Measurements from ENCODE around the gene DDX39A.
A peak's percentile ranks its signal among the peaks of the same experiment; 100 is the strongest.
"Not testable (repeated sequence)": the region's sequence is repeated elsewhere in the genome, so short reads cannot be mapped to it uniquely, and the experiment has no call there.

Gene DDX39A

GRCh38 chr19:14407605-14408484 lies 11.3 kb downstream of the DDX39A start:
- ChIA-PET CTCF (interaction anchor here (1.2 kb wide), 1 partner anchor 207 kb away, joined by 3 read pairs; no protein-coding TSS in a partner anchor), POLR2A (interaction anchor here (1.7 kb wide), 1 partner anchor 27 kb away, joined by 7 read pairs; the partner anchor contains the start of gene ADGRE5)
- TF ChIP-seq NFRKB (IDR thresholded peaks at IDR 0.05), result no peak
- 0 out of 2 replicates have a peak, but pooled peaks have one; percentile 10 for TF ChIP-seq ELF4 (IDR thresholded peaks at IDR 0.05)
- DNase-seq (ENCODE audit: extremely low spot score), result no peak

- TF ChIP-seq ZNF384 (IDR thresholded peaks at IDR 0.05) (no peak), FOXK2 (IDR thresholded peaks at IDR 0.05) (no peak), NFRKB (IDR thresholded peaks at IDR 0.05) (no peak), ELF4 (IDR thresholded peaks at IDR 0.05) (no peak), HDGF (IDR thresholded peaks at IDR 0.05; ENCODE audit: borderline replicate concordance) (no peak), CTBP1 (IDR thresholded peaks at IDR 0.05; ENCODE audit: borderline replicate concordance) (no peak), ARNT (IDR thresholded peaks at IDR 0.05) (no peak), FOXM1 (IDR thresholded peaks at IDR 0.05; ENCODE audit: borderline replicate concordance) (no peak), SP1 (IDR thresholded peaks at IDR 0.05) (no peak)
- CTCF ChIA-PET, result interaction anchor here (0.9 to 1.6 kb wide), 8 partner anchors 26 to 206 kb away, joined by 3 to 13 read pairs (median 4); partner anchors contain the start of gene PTGER1
- POLR2A ChIA-PET, result interaction anchor here (1.0 to 2.0 kb wide), 7 partner anchors 8 to 270 kb away, joined by 3 to 9 read pairs (median 6); partner anchors contain the start of genes ADGRE5, ASF1B and DDX39A
- DNase-seq (ENCODE audit: extremely low spot score), result no peak
Observed at GRCh38 chr19:14406645-14407401, 12.3 kb downstream of the DDX39A start.

- ChIA-PET POLR2A (interaction anchor here (0.6 to 2.0 kb wide), 8 partner anchors 9 to 270 kb away, joined by 3 to 9 read pairs (median 6); partner anchors contain the start of genes ADGRE5, ASF1B and DDX39A), CTCF (interaction anchor here (0.5 to 1.6 kb wide), 11 partner anchors 25 to 270 kb away, joined by 3 to 13 read pairs (median 4); partner anchors contain the start of genes ASF1B and PTGER1)
- TF ChIP-seq HDGF (IDR thresholded peaks at IDR 0.05; ENCODE audit: borderline replicate concordance), result peak; percentile 84; the same call in 1 of the 2 replicates
- TF ChIP-seq ELF4 (IDR thresholded peaks at IDR 0.05), result no peak
- TF ChIP-seq CTBP1 (IDR thresholded peaks at IDR 0.05; ENCODE audit: borderline replicate concordance), result no peak
- no peak for TF ChIP-seq TARDBP (IDR thresholded peaks at IDR 0.05)
- no peak for TF ChIP-seq LEF1 (IDR thresholded peaks at IDR 0.05; ENCODE audit: borderline replicate concordance)
- no peak for TF ChIP-seq FOXK2 (IDR thresholded peaks at IDR 0.05)
- TF ChIP-seq SP1 (IDR thresholded peaks at IDR 0.05), result peak; percentile 59
- TF ChIP-seq L3MBTL2 (conservative IDR thresholded peaks at IDR 0.05), result 0 out of 2 replicates have a peak, but pooled peaks have one; percentile 26
- peak; percentile 99 for DNase-seq (ENCODE audit: extremely low spot score)
Observed at GRCh38 chr19:14405758-14406644, 13.1 kb downstream of the DDX39A start.

GRCh38 chr19:14405380-14405757 lies 13.8 kb downstream of the DDX39A start:
- DNase-seq (ENCODE audit: extremely low spot score), result no peak
- CTCF ChIA-PET, result interaction anchor here (0.8 to 1.6 kb wide), 5 partner anchors 25 to 269 kb away, joined by 3 to 7 read pairs (median 4); partner anchors contain the start of gene ASF1B
- no peak for TF ChIP-seq FOXA1 (IDR thresholded peaks at IDR 0.05)
- no peak for TF ChIP-seq PKNOX1 (IDR thresholded peaks at IDR 0.05)
- TF ChIP-seq BHLHE40 (IDR thresholded peaks at IDR 0.05; ENCODE audit: borderline replicate concordance), result no peak
- TF ChIP-seq FOXM1 (IDR thresholded peaks at IDR 0.05; ENCODE audit: borderline replicate concordance), result no peak
- TF ChIP-seq SUZ12 (IDR thresholded peaks at IDR 0.05), result no peak
- TF ChIP-seq ZNF384 (IDR thresholded peaks at IDR 0.05), result no peak
- TF ChIP-seq ELF4 (IDR thresholded peaks at IDR 0.05), result no peak
- TF ChIP-seq L3MBTL2 (conservative IDR thresholded peaks at IDR 0.05), result no peak
- TF ChIP-seq TARDBP (IDR thresholded peaks at IDR 0.05), result no peak
- no peak for TF ChIP-seq SP1 (IDR thresholded peaks at IDR 0.05)
- TF ChIP-seq ARNT (IDR thresholded peaks at IDR 0.05), result no peak
- TF ChIP-seq FOXK2 (IDR thresholded peaks at IDR 0.05), result no peak
- no peak for TF ChIP-seq HDGF (IDR thresholded peaks at IDR 0.05; ENCODE audit: borderline replicate concordance)
- TF ChIP-seq LEF1 (IDR thresholded peaks at IDR 0.05; ENCODE audit: borderline replicate concordance), result no peak
- no peak for TF ChIP-seq CTBP1 (IDR thresholded peaks at IDR 0.05; ENCODE audit: borderline replicate concordance)
- no peak for TF ChIP-seq NFRKB (IDR thresholded peaks at IDR 0.05)
- POLR2A ChIA-PET, result interaction anchor here (1.1 to 2.0 kb wide), 3 partner anchors 39 to 269 kb away, joined by 3 to 9 read pairs (median 7); partner anchors contain the start of gene ASF1B

GRCh38 chr19:14404312-14404711 lies 14.8 kb downstream of the DDX39A start:
- TF ChIP-seq HDGF (IDR thresholded peaks at IDR 0.05; ENCODE audit: borderline replicate concordance), result no peak
- no peak for TF ChIP-seq ARNT (IDR thresholded peaks at IDR 0.05)
- no peak for TF ChIP-seq FOXA1 (IDR thresholded peaks at IDR 0.05)
- CTCF ChIA-PET, result no interaction called here
- POLR2A ChIA-PET, result no interaction called here
- no peak for DNase-seq (ENCODE audit: extremely low spot score)

- POLR2A ChIA-PET; DNase-seq (ENCODE audit: extremely low spot score); CTCF ChIA-PET: not testable (repeated sequence)
Observed at GRCh38 chr19:14403145-14403930, 15.8 kb downstream of the DDX39A start.

Data from HEK293T (cell line).